Measurements from ENCODE around the gene OLIG3. TPM values are rescaled to one million over a fixed set of nuclear protein-coding genes. Genes with fewer than 3 reads are reported as not detected.

The OLIG3 gene
- total RNA-seq, 1 experiment from 2014 or later = not detected

DNA sequence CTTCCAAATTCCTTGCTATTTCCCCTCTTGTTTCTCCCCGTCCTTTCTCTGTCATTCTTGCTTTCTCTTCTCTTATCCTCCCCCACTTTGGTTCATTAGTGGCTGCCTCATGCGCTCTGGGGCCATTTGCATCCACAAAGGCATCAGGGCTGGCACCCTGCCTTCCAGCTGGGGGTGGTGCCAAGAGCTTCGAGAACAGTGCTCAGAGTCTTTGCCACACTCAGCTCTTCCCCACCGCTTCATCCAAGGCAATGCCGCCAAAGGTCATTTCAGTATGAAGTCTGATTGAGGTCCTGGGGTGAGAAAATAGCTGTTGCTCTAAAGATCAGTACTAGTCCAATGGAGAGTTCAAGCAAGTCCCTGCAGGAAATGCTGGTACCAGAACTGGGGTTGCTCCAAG is 22.7 kb downstream of the OLIG3 start:
- DNase-seq (ENCODE audit: low read depth) = no peak

DNA sequence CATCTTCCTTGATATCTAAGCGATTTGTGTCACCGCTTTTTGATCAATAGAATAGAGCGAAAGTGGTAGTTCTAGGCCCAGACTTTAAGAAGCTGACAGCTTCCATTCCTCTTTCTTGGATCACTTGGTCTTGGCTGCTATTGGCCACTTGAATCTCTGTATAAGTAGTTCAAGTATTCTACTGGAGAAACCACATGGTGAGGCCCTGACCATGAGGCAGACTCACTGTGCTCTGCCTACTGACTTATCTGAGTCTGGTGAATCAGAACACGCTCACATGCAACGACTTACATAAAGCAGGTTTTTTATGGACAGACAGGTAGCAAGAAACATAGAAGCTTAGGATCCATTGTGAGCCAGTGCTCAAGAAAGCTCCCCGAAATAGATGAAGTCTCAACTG is 27.0 kb downstream of the OLIG3 start:
- DNase-seq (ENCODE audit: low read depth) = no peak

DNA sequence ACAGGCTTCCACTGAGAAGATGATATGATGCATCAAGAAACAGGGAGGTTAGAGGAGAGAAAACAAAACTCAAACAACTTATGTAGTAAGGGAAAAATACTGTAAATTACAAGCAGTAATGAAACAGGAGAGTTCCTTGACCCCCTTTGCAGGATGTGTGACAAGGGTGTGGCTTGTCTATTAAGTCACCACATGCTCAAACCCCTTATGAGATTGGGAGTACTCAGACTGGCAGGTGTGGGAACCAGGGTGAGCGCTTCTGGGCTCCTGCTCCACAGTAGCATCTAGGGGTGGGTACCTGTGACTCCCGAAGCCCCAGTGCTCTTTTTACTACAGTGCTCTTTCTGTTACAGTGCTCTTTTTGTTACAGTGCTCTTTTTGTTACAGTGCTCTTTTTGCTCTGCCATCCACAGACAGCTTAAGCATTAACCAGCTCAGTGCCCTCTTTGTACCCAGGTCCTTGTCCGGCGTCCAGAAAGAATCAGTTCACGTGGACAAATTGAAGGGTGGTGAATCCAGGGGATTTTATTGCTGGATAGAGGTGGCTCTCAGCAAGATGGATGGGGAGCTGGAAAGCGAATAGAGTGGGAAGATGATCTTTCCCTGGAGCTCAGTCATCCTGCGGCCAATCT is 28.7 kb downstream of the OLIG3 start:
- DNase-seq (ENCODE audit: low read depth) = no peak

DNA sequence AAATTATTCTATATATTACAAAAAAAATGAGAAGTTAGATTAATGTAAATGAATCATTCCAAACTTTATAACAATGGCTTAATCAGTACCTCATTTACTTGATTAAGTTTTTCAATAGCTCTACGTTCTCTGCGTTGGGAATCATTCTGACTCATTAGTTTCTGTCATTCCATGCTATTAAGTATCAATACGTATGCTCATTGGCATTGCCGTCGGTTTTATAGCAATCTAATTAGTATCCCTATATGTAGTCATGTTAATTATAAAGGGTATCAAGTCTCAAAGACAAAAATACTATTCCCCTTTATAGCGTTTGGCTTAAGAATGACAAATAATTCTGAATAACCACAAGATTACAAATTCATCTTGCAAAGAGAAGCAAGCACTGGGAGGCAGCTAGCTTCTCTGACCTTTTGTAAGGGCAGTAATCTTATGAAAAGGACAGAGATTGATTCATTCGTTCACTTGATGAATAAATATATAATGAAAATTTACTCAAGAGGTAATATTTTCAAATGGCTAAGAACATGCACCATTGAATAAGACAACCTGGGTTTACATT is 41.8 kb downstream of the OLIG3 start:
- no peak for DNase-seq (ENCODE audit: low read depth)

DNA sequence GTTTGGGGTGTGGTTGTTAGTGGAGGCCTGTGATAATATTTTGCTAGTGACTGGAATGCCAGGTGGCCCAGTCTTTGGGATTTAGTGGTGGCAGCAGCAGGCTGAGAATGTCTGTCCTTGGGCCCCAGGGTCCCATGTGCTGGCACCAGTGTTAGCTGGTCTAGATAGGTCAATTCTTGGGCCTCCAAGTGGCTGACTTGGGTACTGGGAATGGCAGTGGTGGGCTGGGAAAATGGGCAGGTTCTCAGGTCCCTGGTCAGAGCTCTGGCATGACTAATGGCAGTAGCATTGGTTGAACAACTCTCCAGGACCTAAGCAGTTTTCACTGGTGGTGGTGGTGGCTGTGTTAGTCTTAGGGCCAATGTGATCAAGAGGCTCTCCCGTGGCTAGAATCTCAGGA is 50.3 kb downstream of the OLIG3 start:
- peak; percentile 33 for DNase-seq (ENCODE audit: low read depth)
